Smooth muscle cell (in vitro differentiated cells): Measurements from ENCODE around the gene USP49. TPM values are rescaled to one million over a fixed set of nuclear protein-coding genes. Genes with fewer than 3 reads are reported as not detected.

Experiments used
- DNase-seq: peaks from one replicate; lab custom pipeline; 2025; ENCODE audit not compliant: unreplicated experiment; lab: John Stamatoyannopoulos, UW
- H2AFZ ChIP-seq: fragments of 200-600 bp; sonication (generic); 2 replicates; pipeline ENCODE4 v1.6.0; 2016; ENCODE audit warnings: antibody characterized with exemption, low read depth, mild to moderate bottlenecking
- H3F3A ChIP-seq: fragments of 200-600 bp; sonication (generic); 2 replicates; pipeline ENCODE4 v1.6.0; 2017; ENCODE audit warnings: antibody characterized with exemption, low read depth
- H3K27ac ChIP-seq: fragments of 200-600 bp; sonication (generic); 2 replicates; pipeline ENCODE4 v1.5.1; 2016; ENCODE audit warnings: low read depth, mild to moderate bottlenecking
- H3K27me3 ChIP-seq: fragments of 200-600 bp; sonication (generic); 2 replicates; pipeline ENCODE4 v1.6.1; 2016; ENCODE audit warnings: low read depth, mild to moderate bottlenecking
- H3K36me3 ChIP-seq: fragments of 200-600 bp; sonication (generic); 2 replicates; pipeline ENCODE4 v1.5.1; 2016; ENCODE audit warnings: low read depth
- H3K4me1 ChIP-seq: fragments of 200-600 bp; sonication (generic); 2 replicates; pipeline ENCODE4 v1.5.1; 2016; ENCODE audit warnings: low read depth
- H3K4me2 ChIP-seq: fragments of 200-600 bp; sonication (generic); 2 replicates; pipeline ENCODE4 v1.6.0; 2016; ENCODE audit warnings: mild to moderate bottlenecking
- H3K4me3 ChIP-seq: fragments of 200-600 bp; sonication (generic); 2 replicates; pipeline ENCODE4 v1.5.1; 2016; ENCODE audit warnings: mild to moderate bottlenecking
- H3K79me2 ChIP-seq: fragments of 200-600 bp; sonication (generic); 2 replicates; pipeline ENCODE4 v1.6.0; 2016; ENCODE audit warnings: low read depth, mild to moderate bottlenecking
- H3K9ac ChIP-seq: fragments of 200-600 bp; sonication (generic); 2 replicates; pipeline ENCODE4 v1.6.0; 2016; ENCODE audit warnings: low read depth
- H3K9me3 ChIP-seq: fragments of 200-600 bp; sonication (generic); replicated peaks from 2 replicates; pipeline ENCODE4 v1.5.1; 2016; ENCODE audit warnings: low read depth
- H4K20me1 ChIP-seq: fragments of 200-600 bp; sonication (generic); 2 replicates; pipeline ENCODE4 v1.6.0; 2016; ENCODE audit warnings: low read depth
- CTCF ChIP-seq: fragments of 200-600 bp; sonication (generic); IDR thresholded peaks from 2 replicates; pipeline ENCODE4 v1.5.1; 2017; ENCODE audit warnings: borderline replicate concordance, mild to moderate bottlenecking, antibody characterized with exemption; ENCODE audit not compliant: insufficient read depth, poor library complexity, severe bottlenecking
- WGBS: methylation state at CpG from one replicate; pipeline ENCODE4 v1.1.7; 2016; ENCODE audit warnings: low lambda C conversion rate; 5-methylcytosine and 5-hydroxymethylcytosine counted together
- polyA plus RNA-seq: library from polyadenylated mRNA; unstranded; fragments of >200 nt; fragmentation: Nextera tagmentation; extraction: Ambion mirVana; gene quantifications from 2 replicates; pipeline ENCODE4 v1.2.1, GENCODE V29; 2016
- total RNA-seq: library from RNA; depleted of rRNA; stranded (reverse); fragments of >200 nt; gene quantifications from 2 replicates; pipeline ENCODE4 v1.2.3, GENCODE V29; 2014

USP49 gene
- total and polyA plus RNA-seq, 2 experiments from 2014 or later, result 1.9 to 5.2 TPM

- Histone ChIP-seq H3K36me3 (no peaks in the 10 kb centered on the region), H3K9me3 (no peaks in the 10 kb centered on the region), H3K4me3 (peak within 1 kb of the TSS; percentile 98), H3K79me2 (peaks cover 14% of the 10 kb centered on the region), H4K20me1 (peaks cover 23% of the 10 kb centered on the region), H3F3A (peaks cover 28% of the 10 kb centered on the region), H3K4me1 (peaks cover 24% of the 10 kb centered on the region), H3K9ac (peak within 1 kb of the TSS; percentile 68), H3K4me2 (peak within 1 kb of the TSS; percentile 98), H2AFZ (peak within 1 kb of the TSS; percentile 92), H3K27ac (peak within 1 kb of the TSS; percentile 86), H3K27me3 (no peaks in the 10 kb centered on the region)
- WGBS, result 1% methylated on average over 51 of the region's 87 CpGs
- DNase-seq, result peak; percentile 72
- no peak for TF ChIP-seq CTCF
Observed at GRCh38 chr6:41941280-41942066, 46.3 kb upstream of the USP49 start, which contains the start of gene CCND3. CCND3 (minus strand) TSS chr6:41941808; CDS start chr6:41941649, 159 bp downstream.

GRCh38 chr6:41940759-41941279 lies 45.6 kb upstream of the USP49 start:
- H3K79me2 ChIP-seq, result peaks cover 14% of the 10 kb centered on the region
- 2% methylated on average over 34 of the region's 38 CpGs for WGBS
- H3K27me3 ChIP-seq, result no peaks in the 10 kb centered on the region
- H3K9me3 ChIP-seq, result no peaks in the 10 kb centered on the region
- H2AFZ ChIP-seq, result peak overlapping the region; percentile 92
- TF ChIP-seq CTCF, result no peak
- peaks cover 24% of the 10 kb centered on the region for H3K4me1 ChIP-seq
- H4K20me1 ChIP-seq, result peaks cover 28% of the 10 kb centered on the region
- H3K4me2 ChIP-seq, result peak overlapping the region; percentile 98
- H3K36me3 ChIP-seq, result no peaks in the 10 kb centered on the region
- H3F3A ChIP-seq, result peaks cover 32% of the 10 kb centered on the region
- H3K4me3 ChIP-seq, result peak overlapping the region; percentile 98
- peak overlapping the region; percentile 68 for H3K9ac ChIP-seq
- H3K27ac ChIP-seq, result peak overlapping the region; percentile 57
- DNase-seq, result peak; percentile 51

GRCh38 chr6:41939848-41940758 lies 44.9 kb upstream of the USP49 start:
- peak overlapping the region; percentile 98 for H3K4me2 ChIP-seq
- peak overlapping the region; percentile 92 for H2AFZ ChIP-seq
- H4K20me1 ChIP-seq, result peaks cover 34% of the 10 kb centered on the region
- peak overlapping the region; percentile 68 for H3K9ac ChIP-seq
- no peaks in the 10 kb centered on the region for H3K36me3 ChIP-seq
- TF ChIP-seq CTCF, result no peak
- H3K79me2 ChIP-seq, result peaks cover 14% of the 10 kb centered on the region
- H3K9me3 ChIP-seq, result no peaks in the 10 kb centered on the region
- peak overlapping the region; percentile 98 for H3K4me3 ChIP-seq
- peaks cover 38% of the 10 kb centered on the region for H3F3A ChIP-seq
- H3K27me3 ChIP-seq, result no peaks in the 10 kb centered on the region
- peak overlapping the region; percentile 30 for H3K27ac ChIP-seq
- peaks cover 24% of the 10 kb centered on the region for H3K4me1 ChIP-seq
- peak; percentile 27 for DNase-seq
- 3% methylated on average over 24 of the region's 27 CpGs for WGBS
